Endometrial microvascular endothelial cells (primary cell): ENCODE results near the gene FAM187B. TPM values are rescaled to one million over a fixed set of nuclear protein-coding genes. Genes with fewer than 3 reads are reported as not detected.
"Not testable (repeated sequence)": the region's sequence is repeated elsewhere in the genome, so short reads cannot be mapped to it uniquely, and the experiment has no call there.

Source experiments
- in situ Hi-C: cut with HindIII; loops from 2 replicates; pipeline ENCODE4 v1.10.0; 2017; ENCODE audit warnings: low sequenced_read_pairs, low pct_unique_long_range_greater_than_20kb; ENCODE audit errors: inconsistent ontology term
- total RNA-seq: library from RNA; depleted of rRNA; stranded (reverse); fragments of >200 nt; gene quantifications from one replicate; pipeline ENCODE4 v1.2.3, GENCODE V29; 2015; ENCODE audit errors: inconsistent ontology term

Gene FAM187B
- total RNA-seq, 1 donor from 2014 or later, result not detected

DNA sequence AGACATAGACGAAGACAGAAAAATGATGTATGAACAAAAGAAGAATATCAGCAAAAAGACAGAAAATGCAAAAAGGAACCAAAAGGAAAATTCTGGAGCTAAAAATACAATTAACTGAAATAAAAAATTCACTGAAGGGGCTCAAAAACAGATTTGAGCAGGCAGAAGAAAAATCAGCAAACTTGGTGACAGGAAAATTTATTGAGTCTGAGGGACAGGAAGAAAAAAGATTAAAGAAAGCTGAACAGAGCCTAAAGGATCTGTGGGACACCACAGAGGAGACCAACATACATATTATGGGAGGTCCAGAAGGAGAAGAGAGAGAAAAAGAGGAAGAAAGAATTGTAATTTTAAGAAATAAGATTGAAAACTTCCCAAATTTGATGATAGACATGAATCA lies 12.9 kb upstream of the FAM187B start:
- in situ Hi-C loops, result no loop called here

DNA sequence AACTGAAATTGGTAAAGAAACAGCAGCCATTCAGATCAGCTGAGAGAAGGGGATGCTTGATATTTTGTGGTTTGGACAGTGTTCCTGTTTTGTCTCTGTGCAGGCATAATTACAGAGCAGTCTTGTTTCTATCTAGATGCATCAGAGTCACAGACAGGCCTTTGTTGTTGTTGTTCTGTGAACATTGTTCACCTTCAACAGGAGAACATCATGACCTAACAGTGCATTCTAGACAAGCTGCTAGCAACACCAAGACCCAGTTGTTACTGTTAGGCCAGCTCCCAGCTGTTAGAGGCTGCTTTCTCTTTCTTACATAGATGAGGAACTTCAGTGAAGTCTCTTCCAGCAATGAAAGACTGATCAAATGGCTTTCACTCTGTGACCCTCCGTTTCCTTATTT lies 11.8 kb upstream of the FAM187B start:
- in situ Hi-C loops, result no loop called here

DNA sequence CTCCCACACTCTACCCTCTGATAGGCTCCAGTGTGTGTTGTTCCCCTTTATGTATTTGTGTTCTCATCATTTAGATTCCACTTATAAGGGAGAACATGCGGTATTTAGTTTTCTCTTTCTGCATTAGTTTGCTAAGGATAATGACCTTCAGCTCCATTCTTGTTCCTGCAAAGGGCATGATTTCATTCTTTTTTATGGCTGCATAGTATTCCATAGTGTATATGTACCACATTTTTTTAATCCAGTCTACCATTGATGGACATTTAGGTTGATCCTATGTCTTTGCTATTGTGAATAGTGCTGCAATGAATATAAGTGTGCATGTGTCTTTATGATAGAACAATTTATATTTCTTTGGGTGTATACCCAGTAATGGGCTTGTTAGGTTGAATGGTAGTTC lies 11.1 kb upstream of the FAM187B start:
- in situ Hi-C loops, result not testable (repeated sequence)

DNA sequence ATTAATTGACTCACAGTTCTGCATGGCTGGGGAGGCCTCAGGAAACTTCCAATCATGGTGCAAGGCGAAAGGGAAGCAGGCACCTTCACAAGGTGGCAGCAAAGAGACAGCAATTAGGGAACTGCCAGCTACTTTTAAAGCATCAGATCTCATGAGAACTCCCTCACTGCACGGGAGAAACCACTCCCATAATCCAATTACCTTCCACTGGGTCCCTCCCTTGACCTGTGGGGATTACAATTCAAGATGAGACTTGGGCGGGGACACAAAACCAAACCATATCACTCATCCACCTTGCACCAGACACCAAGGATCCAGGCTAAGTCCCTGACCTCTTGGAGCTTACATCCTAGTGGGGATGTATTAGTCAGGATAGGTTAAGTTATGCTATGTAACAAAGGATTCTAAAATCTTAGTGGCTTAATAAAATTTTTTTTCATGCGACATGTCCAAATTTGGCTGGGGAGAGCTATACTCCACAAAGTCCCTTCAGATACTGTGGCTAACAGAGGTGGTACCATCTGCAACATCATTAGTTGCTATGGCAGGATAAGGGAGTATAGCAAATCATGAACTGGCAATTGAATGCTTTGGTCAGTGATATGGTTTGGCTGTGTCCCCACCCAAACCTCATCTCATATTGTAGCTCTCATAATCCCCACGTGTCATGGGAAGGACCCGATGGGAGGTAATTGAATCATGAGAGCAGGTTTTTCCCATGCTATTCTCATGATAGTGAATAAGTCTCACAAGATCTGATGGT lies 8.3 kb upstream of the FAM187B start:
- in situ Hi-C loops, result no loop called here

DNA sequence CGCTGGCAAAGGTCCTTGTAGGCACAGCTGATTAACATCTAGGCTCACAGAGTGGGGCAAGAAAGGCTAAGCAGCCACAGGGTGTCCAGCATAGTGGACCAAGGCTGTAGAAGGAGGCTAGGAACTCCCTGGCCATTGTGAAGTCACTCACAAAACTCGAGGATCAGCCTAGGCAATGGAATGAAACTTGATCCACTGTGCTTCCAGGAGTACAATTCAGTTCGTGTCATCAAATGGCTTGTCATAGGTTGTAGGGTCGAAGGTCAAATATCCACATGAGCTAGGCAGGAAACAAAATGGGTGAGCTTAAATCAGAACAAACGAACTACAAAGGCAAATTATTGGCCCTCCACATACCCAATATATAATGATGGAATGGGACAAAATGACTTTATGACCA lies 4.4 kb upstream of the FAM187B start:
- in situ Hi-C loops, result no loop called here

DNA sequence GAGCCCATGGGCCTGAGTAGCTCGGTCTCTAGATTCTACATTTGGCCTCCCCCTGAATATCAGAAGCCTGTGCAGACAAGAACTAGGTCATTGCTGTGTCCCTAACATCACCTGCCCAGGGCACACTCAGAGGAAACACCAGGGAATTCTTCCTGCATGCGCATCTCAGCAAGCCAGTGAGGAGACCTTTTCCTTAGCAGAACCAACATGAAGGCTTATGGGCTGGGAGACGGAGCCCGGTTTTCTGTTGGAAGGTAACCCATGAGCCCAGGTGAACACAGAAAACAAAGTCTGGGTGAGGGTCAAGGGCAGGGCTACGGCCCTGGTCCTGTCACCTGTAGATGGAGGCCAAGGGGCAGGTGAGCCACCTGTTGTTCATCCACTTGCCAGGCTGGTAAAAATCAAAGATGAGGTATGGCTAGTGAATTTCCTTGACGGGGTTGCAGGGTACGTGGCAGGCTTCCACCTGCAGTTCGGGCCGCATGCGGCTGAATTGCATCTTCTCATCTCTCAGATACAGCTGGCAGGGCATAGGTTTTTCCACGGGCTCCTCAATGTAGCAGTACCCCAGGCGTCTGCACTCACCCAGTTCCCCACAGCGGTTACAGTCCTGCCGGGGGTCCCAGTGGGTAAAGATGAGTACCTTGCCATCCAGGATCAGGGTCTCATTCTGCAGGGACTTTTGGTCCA lies 3.6 kb upstream of the FAM187B start:
- in situ Hi-C loops, result no loop called here

DNA sequence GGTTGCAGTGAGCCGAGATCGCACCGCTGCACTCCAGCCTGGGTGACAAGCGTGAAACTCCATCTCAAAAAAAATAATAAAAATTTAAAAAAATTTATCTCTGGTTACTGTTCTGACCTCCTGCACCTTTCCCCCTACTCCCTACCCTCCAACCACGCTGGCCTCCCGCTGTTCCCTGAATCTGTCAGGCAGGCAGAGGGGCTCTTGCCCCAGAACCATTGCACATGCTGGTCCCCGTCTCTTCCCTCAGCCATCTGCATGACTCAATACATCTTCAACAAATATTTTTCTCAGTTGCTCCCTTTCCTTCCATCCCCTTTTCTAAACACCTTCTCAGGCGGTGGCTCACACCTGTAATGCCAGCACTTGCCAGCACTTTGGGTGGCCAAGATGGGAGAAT lies 1.1 kb upstream of the FAM187B start:
- in situ Hi-C loops, result no loop called here

DNA sequence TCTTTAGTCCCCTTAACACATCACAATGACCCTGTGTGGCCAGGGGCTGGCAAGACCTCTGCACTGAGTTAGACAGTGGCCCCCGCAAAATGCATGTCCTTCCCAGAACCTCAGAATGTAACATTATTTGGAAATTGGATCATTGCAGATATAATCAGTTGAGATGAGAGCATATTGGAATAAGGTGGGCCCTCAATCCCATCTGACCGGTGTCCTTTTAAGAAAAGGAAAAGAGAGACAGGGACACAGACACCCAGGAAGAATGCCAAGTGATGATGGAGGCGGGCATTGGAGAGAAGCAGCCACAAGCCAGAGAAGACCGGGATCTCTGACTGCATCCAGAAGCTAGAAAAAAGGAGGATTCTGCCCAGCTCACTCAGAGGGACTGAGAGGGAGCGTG lies 1.8 kb downstream of the FAM187B start:
- in situ Hi-C loops, result no loop called here

DNA sequence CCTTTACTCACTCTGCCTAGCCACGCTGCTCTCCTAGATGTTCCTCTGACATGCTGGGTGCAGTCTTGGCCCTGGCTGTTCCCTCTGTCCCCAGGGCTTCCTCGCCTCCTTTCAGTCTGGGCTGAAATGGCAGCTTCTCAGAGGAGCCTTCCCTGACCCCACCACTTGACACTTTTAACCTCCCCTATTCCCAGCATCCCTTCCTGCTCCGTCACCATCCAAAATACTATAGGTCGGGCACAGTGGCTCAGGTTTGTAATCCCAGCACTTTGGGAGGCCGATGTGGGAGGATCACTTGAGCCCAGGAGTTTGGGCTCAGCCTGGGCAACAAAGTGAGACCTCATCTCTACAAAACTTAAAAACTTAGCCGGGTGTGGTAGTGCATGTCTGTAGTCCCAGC lies 2.6 kb downstream of the FAM187B start:
- in situ Hi-C loops, result no loop called here

DNA sequence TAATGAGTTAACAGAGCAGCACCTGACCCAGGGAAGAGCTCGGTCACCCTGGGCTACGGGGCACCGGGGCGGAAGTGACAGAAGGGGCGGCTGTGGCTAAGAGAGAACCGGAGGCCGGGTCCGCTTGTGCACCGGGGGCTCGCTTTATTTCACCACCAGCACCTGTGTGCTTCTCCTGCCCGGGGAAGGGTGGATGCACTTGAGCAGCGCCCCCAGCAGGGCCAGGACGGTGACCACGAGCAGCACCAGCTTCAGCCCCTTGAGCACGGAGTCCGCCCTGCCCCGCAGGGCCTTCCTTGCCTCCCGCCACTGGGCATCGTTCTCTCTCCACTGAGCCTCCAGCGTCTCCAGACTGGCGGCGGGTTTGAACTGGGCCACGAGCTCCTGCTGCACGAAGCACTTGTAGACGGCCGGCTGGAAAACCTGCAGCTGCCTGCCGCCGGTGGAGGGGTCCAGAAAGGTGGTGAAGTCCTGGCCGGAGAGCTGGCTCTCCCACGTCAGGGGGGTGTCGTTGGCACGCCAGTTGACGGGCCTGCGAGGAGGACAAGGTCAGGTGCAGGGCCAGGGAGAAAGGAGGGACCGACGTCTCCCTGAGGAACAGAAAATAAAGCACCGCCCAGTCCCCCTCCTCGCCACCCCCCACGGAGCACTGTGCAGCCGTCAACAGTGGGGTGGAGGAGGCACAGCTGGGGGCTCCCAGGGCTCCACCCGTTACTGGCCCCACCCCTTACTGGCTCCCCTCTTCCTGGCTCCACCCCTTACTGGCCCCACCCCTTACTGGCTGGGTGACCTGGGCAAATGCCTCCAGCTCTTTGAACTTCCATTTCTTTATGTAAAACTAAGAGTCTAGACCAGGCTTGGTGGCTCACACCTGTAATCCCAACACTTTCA lies 3.6 kb downstream of the FAM187B start:
- in situ Hi-C loops, result no loop called here

DNA sequence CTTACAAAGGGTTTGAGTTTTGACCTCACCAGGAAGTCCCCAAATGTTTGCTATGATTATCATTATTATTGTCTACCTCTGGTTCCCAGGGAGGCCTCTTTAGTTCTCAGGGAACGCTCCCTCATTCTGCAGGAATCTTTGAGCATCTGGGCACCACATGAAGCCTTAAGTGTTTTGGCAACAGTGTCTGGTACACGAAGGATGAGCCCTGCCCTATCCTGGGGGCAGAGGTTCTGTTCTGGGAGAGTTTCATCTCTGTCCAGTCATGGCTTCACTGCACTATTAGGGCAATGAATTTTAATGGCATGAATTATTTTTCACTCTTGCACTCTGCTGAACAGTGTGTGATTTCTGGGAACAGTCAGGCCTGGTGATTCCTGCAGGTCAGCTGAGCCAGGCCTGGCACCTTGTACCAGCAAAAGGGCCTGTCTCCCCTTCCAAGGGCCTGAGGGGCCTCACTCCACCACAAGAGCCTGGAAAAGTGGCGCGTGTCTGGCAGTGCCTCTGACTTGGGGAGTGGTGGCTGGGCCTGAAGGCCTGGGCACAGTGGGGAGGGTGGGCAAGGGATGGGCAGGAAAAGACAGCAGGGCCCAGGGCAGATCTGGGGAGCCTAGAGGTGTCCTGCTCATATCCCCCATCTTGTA lies 4.6 kb downstream of the FAM187B start:
- in situ Hi-C loops, result no loop called here

DNA sequence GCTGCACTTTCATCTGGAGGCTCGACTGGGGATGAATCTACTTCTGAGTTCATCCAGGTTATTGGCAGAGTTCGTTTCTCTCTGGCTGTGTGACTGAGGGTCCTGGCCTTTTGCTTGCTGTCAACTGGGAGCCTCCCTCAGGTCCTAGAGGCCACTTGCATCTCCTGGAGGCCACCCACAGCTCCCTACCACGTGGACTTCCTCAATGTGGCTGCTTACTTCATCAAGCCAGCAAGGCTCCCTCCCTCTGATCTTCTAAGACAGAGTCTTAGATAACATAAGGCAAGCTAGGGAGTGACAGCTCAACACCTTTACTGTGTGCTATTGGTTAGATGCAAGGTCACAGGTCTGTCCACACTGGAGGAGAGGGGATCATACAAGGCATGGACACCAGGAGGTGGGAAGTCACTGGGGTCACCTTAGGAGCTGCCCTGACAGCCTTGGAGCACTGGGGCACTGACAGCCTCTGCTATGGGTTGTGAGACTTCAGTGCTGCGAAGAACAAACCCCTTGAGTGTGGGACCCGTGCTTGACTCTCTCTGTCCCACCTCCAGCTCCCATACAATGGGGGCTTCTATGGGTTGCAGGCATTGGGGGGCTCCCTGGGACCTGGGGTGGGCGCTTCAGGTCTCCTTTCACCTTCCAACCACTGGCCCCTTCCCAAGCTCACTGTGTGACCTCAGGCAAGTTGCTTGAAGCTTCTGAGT lies 5.3 kb downstream of the FAM187B start:
- in situ Hi-C loops, result no loop called here

DNA sequence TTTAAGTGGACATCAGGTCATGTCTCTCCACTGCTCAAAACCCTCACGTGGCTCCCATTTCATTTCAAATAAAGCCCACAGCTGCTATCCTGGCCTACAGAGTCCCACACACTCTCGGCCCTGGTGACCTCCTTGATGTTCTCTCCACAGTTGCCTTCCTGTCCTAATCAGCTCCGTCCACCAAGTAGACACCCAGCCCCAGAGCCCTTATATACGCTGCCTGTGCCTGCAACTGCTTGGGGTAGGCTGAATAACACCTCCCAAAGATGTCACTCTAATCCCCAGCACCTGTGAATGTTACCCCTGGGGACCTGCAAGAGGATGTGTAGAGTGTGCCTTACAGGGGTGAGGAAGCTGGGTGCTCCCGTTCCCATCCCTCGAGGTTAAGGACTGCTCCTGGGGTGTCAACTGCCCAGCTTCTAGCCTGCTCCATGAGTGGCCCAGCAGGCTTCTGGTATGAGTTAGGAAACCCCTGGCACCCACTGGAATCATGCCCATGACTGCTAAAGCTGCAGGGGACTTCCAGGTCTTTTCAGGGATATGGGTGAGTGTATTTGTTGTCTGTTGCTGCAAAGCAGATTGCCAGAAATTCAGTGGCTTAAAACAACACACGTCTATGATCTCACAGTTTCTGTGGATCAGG lies 6.0 kb downstream of the FAM187B start:
- in situ Hi-C loops, result no loop called here

DNA sequence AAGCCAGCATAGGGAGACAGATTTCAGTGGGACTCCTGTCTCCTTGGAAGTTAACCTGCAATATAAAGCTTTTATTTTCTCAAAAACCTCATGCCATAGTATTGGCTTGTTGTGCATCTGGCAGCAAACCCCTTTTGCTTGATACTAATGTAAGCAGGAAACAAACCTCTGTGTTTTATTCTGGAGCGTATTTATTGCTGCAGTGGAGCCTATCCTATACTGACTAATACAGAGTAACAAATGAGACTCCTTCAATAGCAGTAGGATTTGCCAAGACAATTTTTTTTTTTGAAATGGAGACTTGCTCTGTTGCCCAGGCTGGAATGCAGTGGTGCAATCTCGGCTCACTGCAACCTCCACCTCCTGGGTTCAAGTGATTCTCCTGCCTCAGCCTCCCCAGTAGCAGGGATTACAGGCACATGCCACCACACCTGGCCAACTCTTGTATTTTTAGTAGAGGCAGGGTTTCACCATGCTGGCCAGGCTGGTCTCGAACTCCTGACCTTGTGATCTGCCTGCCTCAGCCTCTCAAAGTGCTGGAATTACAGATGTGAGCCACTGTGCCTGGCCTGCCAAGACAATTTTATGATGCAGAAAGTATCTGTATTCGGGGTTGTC lies 7.5 kb downstream of the FAM187B start:
- in situ Hi-C loops, result not testable (repeated sequence)

DNA sequence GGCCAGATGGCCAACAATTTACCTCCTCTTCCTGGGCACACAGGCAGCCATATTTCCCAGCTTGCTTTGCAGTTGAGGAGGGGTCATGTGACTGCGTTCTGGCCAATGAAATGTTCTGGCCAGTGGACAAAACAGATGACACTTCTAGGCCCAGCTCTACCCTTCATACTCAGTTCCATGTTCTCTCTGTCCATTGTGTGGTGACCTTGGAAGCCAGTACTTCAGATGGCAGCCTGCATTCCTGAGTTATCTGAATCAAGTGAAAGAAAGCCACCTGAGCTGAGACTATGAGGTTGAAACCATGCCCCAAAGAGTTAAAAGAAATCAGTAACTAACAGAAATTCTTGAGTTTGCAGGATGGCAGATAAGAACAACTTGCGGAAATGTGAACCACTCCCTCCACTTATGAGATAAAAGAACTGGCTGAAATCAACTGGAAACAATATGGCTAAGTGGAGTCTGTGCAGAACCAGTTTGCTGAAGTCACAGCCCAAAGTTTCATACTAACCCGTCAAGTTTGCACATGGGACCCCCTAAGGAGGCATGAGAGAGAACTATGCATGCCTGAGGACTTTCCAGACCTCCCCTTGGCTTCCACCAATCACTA lies 8.1 kb downstream of the FAM187B start:
- in situ Hi-C loops, result no loop called here

DNA sequence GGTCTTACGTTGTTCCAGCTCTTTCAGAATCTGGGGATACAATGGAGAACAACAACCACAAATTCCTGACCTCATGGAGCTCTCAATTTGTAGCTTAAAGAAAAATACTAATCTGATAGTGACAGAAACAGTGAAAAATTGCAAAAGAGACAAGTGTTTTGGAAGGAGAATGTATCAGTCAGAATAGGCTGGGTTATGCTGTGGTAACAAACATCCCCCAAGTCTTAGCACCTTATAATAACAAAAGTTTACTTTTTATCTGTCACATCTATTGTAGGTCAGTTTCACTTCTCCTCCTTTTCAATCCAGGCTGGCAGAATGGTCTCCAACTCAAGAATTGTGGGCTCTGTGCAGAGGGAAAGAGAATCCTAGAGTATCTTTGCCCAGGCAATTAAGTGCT lies 9.5 kb downstream of the FAM187B start:
- in situ Hi-C loops, result no loop called here

DNA sequence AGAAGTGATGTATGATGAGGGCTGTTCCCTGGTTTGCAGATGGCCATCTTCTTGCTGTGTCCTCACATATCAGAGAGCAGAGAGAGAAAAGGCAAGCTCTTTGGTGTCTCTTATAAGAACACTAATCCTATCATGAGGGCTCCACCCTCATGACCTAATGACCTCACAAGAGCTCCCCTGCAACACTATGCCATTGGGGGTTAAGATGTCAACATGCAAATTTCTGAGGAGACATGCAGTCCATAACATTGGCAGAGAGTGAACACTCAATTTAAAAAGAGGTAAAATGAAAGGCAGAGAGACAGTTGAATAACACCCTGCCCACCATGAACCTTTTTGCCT lies 10.9 kb downstream of the FAM187B start:
- in situ Hi-C loops, result no loop called here
